HG02763 (cell line): ENCODE data around the gene RNF223.
A peak's percentile ranks its signal among the peaks of the same experiment; 100 is the strongest.
"Not testable (repeated sequence)": the region's sequence is repeated elsewhere in the genome, so short reads cannot be mapped to it uniquely, and the experiment has no call there.

ENCODE experiments used
- ATAC-seq: cut with Tn5 transposase; IDR thresholded peaks from one replicate; pipeline ENCODE4 v1.9.1; 2021; ENCODE audit warnings: mild to moderate bottlenecking, moderate library complexity; ENCODE audit not compliant: unreplicated experiment

RNF223 gene

DNA sequence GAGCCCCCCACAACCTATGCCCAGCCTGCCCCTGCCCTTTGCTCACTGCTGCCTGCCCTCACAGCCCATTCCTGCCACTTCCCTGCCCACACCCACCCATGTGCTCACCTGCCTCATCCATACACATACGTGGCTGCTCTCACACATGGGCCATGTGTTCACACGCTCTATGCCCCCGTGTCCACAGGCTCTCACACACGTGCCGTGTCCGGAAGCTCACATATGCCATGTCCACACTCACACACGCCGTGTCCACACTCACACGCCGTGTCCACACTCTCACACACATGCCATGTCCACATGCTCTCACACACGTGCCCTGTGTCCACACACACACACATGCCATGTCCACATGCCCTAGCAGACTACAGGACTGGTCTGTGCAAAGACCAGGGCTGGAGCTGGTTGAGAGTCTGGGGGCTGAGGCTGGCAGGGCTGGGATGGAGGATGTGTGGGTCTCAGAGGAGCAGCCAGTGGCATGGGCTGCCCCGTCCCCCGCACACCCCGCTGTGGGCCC lies 583 bp upstream of the RNF223 start:
- ATAC-seq, result no peak

DNA sequence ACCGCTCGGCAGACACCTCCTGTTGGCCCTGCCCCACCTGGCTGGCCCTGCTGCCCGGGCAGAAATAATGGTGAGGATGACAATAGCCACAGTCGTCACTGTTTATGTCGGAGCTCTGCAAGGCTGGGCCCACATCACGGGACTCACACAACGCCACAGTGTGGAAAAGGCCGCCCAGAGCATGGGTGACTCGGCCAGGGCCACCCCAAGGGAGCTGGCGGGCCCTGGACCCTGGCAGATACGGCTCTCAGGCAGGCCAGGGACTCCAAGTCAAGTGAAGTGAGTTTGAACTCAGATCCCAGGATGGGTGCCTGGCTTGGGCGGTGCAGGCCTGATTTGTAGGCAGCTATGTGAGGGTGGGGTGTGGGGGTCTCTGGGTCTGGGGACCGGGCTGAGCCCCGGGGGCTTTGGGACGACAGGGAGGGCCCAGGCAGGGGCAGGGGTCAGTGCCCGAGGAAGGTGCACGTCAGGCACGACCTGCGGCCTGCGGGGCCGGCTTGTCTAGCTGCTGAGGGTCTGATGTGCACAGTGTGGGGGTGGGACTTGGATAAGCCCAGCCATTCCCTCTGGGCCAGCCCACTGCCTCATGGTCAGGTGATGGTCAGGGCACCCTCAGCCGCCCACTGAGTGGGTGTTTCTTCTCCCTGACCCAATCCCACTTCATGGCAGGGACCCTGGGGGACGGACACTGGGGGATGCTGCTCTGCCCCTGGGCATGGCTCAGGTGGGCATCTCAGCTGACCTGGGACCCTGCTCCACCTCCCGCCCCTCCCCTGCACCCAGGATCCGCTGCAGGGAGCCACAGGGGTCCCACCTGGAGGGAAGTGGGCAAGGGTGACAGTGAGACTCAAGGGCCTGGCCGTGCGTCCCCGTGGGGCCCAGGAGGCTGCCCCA lies 1.0 kb downstream of the RNF223 start:
- no peak for ATAC-seq

DNA sequence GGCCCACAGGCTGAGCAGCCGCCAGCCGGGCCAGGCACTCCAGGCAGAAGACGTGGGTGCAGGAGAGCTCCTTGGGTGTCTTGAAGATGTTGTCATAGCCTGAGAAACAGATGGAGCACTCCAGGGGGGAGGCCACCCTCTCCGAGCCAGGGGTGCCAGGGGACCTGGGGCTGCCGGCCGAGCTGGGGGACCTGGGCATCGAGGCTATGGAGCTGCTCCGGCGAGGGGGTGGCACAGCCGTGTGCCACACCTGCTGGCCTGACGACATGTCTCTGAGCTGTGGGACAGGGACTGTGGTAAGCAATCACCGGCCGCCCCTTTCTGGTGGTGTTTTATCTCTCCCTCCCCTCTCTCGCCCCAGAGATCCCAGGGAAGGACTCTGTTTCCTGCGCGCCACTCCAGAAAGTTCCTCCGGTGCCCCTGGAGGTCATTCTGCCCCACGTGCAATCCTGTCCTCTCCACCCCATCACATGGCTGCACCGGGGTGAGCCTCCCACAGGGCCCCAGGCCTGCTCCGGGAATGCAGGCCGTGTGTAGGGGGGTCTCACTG lies 1.7 kb downstream of the RNF223 start:
- ATAC-seq, result no peak

DNA sequence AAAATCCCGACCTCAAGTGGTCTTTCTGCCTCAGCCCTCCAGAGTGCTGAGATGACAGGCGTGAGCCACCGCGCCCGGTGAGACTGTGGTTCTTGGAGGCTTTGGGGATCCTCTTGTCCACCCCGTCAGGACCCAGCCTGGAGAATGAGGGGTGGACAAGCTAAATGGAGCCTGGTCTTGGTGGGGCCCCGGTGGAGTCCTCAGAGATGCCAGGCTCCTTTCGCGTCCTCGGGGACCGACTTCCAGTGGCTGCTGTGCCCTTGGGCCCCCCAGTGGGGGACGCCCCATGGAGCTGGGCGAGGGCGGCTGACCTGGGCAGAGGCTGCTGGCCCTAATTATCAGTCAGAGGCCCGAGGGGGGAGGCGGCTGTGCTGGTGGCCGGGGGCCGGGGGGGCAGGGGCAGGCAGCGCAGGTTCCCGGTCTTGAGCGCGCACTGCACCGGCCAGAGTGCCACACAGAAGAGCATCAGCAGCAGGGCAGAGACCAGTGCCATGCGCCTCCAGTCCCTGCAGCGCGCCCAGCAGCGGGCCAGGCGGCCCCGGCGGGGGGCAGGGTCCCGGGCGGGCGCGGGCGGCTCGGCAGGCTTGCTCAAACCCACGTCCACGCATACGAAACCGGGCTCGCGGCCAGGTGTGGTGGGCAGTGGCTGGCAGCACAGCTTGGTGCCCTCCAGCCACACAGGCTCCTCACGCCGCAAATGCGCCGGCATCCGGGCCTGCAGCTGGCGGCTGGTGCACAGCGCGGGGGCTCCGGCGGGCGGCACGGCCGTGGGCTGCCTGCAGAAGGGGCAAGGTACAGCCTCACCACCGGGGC lies 2.4 kb downstream of the RNF223 start:
- ATAC-seq, result no peak

DNA sequence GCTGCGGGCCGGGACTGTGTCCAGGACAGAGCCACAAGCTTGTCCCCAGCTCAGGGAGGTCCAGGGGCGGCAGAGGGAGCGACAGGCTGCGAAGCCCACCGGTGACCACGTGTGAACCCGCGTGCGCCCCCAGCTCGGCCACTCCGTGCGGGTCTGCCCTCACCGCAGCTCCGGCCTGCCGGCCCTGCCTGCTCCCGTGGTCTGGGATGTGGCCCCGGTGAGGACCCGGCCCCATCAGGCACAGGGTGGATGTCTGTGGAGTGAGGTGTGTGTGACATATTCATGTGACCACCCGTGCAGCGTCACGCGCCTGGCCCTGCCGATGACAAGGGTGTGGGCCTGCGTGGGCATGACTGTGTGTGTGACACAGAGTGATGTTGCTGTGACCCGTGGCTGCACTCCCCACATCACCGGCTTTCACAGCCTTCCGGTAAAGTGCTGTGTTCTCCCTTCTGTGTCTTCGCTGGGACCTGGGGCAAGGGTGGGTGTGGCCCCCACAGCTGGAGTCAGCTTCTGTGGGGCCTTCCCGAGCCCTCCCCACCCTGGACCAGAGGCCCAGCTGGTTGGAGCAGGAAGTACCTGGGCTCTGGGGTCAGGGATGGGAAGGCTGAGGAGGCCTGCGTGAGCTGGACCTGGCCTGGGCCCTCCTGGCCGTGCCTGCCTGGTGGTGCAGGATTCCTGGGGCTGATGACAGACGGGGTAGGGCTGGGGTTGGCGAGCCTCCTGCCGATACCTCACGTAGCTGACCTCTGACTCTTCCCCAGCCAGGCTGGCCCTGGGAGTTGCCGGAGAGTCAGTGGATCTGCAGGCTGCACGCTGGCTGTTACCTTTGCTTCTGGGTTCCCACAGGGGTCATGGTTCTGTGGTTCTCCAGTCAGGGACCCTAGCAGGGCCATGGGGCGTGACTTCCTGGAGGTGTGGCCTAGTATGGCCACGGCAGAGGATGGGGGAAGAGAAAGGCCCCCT lies 4.1 kb downstream of the RNF223 start:
- no peak for ATAC-seq

DNA sequence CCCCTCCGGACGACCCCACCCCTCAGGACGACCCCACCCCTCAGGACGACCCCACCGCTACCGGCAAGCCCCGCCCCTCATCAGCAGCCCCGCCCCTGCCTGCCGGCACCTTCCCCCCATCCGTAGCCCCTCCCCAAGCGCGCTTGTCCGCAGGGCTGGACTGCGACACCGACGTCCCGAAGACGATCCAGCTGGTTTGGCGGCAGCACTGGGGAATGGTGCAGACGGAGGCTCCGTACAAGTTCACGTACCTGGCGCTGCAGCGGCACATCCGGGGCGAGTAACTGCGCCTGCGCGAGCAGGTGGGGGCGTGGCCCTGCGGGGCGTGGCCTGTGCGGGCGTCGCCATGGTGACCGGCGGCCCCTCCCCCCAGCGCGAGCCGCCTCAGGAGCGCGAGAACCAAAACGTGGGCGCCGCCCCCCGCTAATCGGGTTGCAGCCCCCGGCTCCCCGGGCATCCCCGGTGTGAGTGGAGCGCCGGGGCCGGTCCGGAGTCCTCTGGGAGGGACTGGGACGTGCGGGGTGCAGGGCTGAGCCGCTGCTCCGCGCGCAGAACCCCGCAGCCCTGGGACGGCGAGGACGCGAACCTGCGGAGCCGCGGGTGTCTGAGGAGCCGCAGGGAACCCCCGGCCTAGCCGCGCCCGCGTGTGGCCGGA lies 4.9 kb downstream of the RNF223 start:
- ATAC-seq, result peak; percentile 45

DNA sequence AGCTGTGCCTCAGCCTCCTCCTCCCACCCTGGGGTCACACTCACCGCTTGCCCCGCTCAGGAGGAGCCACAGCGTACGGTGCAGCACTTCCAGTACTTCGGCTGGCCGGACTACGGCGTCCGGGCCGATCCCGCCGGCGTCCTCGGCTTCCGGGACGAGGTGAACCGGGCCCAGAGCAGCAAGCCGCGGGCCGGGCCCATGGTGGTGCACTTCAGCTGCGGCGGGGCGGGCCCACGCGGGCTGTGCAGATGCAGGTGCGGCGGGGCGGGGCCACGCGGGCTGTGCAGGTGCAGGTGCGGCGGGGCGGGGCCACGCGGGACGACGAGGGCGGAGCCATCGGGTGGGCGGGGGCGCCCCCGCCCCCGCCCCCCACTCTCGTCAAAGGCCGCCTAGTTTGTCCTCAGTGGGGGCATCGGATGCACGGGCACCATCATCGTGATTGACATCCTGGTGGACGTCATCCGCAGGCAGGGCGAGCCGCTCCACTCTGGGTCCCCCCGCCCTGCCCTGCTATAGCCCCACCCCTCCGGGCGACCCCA lies 5.5 kb downstream of the RNF223 start:
- ATAC-seq, result no peak

DNA sequence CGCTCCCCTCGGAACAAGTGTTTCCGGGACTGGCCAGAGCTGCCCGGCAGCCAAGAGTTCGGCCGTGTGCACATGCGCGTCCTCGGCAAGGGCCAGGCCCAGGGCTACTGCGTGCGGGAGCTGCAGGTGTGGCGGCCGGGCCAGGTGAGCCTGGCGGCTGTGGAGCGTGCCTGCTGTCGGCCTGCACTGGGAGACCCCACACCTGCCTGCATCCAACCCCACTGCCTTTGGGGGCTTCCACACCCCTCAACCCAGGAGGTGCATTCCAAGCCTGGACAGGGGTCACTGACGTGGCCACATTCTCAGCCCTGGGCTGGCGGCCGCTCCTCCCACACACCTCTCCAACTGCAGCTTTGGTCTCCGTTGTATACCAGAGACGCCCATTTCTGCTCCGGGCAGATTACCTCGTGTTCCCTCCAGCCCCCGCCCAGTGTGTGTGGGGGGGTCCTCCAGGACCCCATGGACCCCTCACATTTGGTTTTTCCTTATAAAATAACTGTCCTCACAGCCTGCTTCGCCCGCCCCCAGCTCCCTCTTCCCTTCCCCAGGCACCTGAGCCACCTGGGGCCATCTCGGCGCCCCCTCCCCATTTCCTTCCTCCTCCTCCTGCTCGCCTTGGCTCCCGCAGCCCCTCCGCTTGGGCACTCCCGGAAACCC lies 6.1 kb downstream of the RNF223 start:
- ATAC-seq, result no peak

DNA sequence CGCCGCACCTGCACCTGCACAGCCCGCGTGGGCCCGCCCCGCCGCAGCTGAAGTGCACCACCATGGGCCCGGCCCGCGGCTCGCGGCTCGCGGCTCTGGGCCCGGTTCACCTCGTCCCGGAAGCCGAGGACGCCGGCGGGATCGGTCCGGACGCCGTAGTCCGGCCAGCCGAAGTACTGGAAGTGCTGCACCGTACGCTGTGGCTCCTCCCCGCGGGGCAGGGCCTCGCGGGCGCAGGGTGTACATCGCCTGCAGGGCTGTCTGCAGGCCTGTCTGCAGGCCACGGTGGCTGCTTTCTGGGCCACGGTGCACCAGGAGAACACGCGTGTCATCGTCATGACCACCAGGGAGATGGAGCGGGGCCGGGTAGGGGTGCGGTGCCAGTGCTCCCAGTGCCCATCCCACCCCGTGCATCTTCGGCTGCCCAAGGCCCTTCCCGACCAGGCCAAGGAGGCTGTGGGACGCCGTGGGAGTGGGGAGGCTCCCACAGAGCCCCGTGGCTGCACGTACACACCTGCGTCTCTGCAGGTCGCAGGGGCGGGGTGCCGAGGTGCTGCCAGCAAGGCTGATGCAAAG lies 6.7 kb downstream of the RNF223 start:
- no peak for ATAC-seq

DNA sequence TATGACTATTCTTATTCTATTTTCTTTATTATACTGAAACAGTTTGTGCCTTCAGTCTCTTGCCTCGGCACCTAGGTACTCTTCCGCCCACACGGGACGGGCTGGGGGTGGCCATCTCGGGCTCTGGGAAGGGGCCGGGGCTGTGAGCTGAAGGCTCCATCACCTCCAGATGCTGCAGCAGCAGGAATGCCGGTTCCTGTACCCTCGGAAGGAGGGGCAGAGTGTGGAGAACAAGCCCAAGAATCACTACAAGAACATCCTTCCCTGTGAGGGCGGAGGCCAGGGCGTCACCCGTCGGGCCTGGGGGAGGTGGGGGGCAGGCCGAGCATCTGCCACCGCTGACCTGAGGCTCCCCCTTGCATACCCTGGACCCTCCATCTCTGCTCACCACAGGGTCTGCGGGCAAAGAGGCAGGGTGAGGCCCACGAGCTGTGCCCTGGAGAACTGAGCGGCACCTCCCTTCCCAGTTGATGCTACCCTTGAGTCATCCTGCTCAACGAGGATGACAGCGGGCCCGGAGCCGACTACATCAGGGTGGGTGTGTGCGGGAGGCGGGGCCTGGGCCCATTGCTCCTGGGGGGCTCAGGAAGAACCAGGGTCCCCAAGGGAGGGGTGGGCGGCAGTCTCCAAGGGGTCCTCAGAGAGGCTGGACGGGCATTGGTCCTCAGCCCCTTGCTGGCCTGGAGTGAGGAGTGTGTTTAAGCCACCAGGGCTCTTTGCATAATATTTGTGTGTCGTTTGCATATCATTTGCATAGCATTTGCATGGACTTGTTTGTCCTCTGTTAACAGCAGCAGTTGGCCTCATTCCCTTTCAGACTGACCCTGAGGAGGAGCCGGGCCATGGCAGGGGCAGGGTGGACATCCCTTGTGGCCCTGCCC lies 7.5 kb downstream of the RNF223 start:
- ATAC-seq, result no peak

DNA sequence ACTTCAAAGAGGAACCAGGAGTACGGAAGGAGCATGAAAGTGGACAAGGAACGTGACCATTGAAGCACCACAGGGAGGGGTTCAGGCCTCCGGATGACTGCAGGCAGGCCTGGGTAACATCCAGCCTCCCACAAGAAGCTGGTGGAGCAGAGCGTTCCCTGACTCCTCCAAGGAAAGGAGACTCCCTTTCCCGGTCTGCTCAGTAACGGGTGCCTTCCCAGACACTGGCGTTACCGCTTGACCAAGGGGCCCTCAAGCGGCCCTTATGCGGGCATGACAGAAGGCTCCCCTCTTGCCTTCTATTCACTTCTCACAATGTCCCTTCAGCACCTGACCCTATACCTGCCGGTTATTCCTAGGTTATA lies 8.2 kb downstream of the RNF223 start:
- ATAC-seq, result not testable (repeated sequence)

DNA sequence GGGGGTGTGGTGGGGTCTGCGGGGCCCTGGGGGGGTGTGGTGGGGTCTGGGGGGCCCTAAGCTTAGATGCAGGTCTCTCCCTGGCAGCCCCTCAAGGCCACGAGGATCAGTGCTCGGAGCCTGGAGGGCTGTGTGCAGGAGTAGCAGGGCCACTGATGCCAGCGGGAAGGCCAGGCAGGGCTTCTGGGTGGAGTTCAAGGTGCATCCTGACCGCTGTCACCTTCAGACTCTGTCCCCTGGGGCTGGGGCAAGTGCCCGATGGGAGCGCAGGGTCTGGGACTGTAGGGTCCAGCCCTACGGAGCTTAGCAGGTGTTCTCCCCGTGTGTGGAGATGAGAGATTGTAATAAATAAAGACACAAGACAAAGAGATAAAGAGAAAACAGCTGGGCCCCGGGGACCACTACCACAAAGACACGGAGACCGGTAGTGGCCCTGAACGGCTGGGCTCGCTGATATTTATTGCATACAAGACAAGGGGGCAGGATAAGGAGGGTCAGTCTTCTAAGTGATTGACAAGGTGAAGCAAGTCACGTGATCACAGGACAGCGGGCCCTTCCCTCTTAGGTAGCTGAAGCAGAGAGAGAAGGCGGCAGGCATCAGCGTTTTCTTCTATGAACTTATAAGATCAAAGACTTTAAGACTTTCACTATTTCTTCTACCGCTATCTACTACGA lies 8.7 kb downstream of the RNF223 start:
- no peak for ATAC-seq

DNA sequence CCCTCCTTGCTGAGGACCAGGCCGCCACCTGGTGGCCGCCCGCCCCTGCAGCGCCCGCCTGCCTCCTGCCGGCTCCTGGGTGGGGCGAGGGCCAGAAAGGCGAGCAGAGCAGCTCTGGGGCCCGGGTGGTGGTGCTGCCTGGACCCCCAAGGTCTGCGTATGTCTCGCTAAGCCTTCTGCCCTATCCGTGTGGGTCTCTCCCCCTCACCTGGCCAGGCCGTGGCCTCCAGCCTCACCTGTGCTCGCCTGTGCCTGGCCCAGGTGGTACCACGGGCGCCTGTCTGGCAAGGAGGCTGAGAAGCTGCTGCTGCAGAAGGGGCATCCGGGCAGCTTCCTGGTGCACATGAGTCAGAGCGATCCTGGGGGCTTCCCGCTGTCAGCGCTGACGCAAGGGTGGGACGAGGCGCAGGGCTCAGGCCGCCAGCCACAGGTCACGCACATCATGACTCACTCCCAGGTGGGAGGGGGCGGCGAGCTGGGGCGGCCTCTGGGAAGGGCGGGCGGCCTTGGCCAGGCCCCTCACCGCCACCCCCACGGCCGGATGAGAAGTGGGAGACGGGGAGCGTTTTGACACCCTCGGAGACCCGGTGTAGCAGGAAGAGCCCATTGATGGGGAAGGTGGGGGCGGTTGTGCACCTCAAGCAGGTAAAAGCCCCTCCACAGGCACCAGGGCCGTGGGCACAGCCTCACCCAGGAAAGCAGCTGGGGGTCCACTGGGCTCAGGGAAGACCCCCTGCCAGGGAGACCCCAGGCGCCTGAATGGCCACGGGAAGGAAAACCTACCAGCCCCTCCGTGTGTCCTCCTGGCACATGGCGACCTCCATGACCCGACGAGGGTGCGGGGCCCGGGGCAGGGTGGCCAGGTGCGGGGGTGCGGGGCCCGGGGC lies 9.9 kb downstream of the RNF223 start:
- ATAC-seq, result peak; percentile 46

DNA sequence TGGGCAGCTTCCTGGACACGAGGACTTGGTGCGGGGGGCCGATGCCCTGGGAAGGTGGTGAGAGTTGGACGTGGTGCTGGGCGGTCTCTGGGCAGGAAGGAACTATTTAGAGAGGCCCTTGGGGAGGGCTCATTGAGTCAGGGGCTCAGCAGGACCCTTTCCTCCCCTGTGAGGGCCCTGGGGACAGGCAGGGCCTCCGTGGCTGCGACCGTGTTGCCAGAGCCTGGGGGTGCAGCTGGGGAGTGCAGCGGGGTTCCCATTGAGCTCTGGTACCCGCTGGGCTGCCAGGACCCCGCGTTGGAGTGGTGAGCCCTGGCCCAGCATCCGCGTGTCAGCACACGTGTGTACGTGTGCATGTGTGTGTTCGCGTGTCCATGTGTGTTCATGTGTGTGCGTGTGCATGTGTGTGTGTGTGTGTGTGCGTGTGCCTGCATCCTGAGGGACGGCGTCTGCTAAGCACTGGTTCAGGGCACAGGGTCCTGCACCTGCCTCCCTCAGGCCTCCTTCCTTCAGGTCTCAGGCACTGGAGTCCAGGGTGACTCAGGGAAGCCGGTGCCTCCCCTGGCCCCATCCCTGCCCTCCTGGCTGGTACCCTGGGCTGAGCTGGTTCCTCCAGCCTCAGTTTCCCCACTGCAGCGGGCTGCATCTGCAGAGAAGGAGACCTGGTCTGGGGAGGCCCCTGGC lies 10.7 kb downstream of the RNF223 start:
- no peak for ATAC-seq

DNA sequence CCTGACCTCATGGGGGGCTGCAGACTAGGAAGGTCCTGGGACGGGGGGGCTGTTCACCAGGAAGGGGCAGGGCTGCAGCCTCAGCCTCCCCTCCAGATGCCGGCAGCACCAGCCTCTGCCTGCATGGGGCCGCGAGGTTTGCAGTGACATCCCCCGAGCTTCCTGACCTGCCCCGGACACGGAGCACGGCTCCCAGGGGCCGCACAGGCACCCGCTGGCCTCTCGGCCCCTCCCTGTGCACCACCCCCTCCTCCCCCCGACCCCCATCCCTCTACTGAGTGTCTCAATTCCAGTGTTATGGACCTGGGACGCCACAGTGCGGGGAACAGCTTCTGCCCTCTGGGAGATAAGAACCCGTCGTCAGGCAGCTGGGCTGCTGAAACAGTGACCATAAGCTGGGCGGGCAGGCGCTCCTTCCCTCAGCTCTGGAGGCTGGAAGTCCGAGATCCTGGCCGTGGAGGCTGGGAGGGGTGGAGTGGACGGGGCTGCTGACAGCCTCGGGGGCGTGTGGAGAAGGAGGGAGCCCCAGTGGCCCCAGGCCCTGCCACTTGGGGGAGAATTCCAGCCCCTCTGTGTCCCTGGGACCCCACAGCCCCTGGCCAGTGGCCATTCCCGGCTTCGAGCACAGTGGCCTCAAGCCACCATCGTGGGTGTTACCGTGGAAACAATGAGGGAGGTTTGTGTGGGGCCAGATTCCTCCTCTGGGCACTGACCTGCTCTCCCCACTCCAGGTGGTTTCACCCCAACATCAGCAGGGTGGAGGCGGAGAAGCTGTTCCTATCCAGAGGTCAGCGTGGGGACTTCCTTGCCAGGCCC lies 11.6 kb downstream of the RNF223 start:
- ATAC-seq, result no peak
